AG09319 (cell line): ENCODE data around the gene TNK2.
"Not testable (repeated sequence)": the region's sequence is repeated elsewhere in the genome, so short reads cannot be mapped to it uniquely, and the experiment has no call there.

Experiments
- DNase-seq: peaks from one replicate; pipeline ENCODE4 v3.0.0-alpha.2; 2010; ENCODE audit warnings: low read depth; ENCODE audit errors: extremely low read depth
- CTCF ChIP-seq: IDR thresholded peaks from 2 replicates; pipeline ENCODE4 v1.5.1; 2011; ENCODE audit warnings: low read depth, mild to moderate bottlenecking, inconsistent platforms, low read length, moderate library complexity

TNK2 gene

GRCh38 chr3:195873281-195873887 is 35.0 kb downstream of the TNK2 start:
- no peak for DNase-seq
- no peak for TF ChIP-seq CTCF

- no peak for TF ChIP-seq CTCF
- no peak for DNase-seq
Observed at GRCh38 chr3:195872800-195873199, 35.6 kb downstream of the TNK2 start.

GRCh38 chr3:195872097-195872496 is 36.3 kb downstream of the TNK2 start:
- TF ChIP-seq CTCF = no peak

GRCh38 chr3:195871686-195872085 is 36.7 kb downstream of the TNK2 start:
- DNase-seq = not testable (repeated sequence)

More at GRCh38 chr3:195872097-195872496, 36.3 kb downstream of the TNK2 start:
- no peak for DNase-seq

GRCh38 chr3:195870937-195871336 is 37.4 kb downstream of the TNK2 start:
- TF ChIP-seq CTCF = no peak
- DNase-seq = no peak

- DNase-seq = no peak
- TF ChIP-seq CTCF = no peak
Observed at GRCh38 chr3:195870442-195870841, 37.9 kb downstream of the TNK2 start.

- TF ChIP-seq CTCF = no peak
- DNase-seq = no peak
Observed at GRCh38 chr3:195869413-195870001, 38.8 kb downstream of the TNK2 start.
